ENCODE data around the gene FBLN2.

The FBLN2 gene

DNA sequence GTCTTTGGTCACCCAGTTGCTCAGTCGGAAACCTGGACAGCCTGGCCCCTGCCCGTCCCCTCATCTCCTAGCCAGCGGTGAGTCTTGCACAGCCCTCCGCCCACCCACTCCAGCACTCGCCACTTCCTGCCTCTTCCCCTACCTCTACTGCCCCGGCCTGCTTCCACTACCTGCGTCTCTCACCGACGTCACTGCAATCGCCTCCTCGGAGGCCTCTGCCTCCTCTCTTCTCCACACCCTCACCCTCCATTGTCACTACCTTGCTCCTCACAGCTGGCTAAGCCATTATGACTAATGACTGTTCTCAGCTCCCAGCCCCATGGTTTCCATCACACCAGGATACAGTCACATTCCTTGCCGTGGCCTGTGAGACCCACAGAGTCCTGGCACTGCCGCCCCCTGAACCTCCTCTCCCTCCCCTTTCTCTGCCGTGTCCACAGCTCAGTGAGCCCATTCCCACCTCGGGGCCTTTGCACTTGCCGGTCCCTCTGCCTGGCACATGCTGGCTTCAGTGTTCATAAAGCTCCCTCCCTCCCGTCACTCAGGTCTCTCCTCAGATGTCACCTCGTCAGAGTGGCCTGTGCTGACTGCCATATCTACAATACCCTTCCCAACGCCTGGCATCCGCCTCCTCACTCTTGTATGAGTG, 104.8 kb downstream of the FBLN2 start:
- Histone ChIP-seq H3K4me2 (ENCODE audit: insufficient read depth, low read length) (no peak overlapping the region), H3K9ac (ENCODE audit: low read depth, low read length) (no peak overlapping the region), H3K79me2 (ENCODE audit: insufficient read depth, low read length) (no peaks in the 10 kb centered on the region), H3K27ac (ENCODE audit: low read length) (no peak overlapping the region), H3K4me1 (ENCODE audit: insufficient read depth, low read length) (peaks cover 13% of the 10 kb centered on the region), H3K27me3 (ENCODE audit: insufficient read depth, low read length, poor library complexity) (no peaks in the 10 kb centered on the region), H3K4me3 (ENCODE audit: low read depth in 1 of 2, low read length in 2 of 2) (no peak overlapping the region), H2AFZ (ENCODE audit: low read depth, low read length) (no peak overlapping the region), H4K20me1 (ENCODE audit: insufficient read depth, low read length) (0 out of 2 replicates have a peak, but pooled peaks cover 2% of the 10 kb centered on the region), H3K9me3 (ENCODE audit: insufficient read depth, low read length, severe bottlenecking) (no peaks in the 10 kb centered on the region), H3K36me3 (ENCODE audit: insufficient read depth, low read length) (no peaks in the 10 kb centered on the region)
- TF ChIP-seq, protein P1, sequence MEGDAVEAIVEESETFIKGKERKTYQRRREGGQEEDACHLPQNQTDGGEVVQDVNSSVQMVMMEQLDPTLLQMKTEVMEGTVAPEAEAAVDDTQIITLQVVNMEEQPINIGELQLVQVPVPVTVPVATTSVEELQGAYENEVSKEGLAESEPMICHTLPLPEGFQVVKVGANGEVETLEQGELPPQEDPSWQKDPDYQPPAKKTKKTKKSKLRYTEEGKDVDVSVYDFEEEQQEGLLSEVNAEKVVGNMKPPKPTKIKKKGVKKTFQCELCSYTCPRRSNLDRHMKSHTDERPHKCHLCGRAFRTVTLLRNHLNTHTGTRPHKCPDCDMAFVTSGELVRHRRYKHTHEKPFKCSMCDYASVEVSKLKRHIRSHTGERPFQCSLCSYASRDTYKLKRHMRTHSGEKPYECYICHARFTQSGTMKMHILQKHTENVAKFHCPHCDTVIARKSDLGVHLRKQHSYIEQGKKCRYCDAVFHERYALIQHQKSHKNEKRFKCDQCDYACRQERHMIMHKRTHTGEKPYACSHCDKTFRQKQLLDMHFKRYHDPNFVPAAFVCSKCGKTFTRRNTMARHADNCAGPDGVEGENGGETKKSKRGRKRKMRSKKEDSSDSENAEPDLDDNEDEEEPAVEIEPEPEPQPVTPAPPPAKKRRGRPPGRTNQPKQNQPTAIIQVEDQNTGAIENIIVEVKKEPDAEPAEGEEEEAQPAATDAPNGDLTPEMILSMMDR (IDR thresholded peaks at IDR 0.05; ENCODE audit: borderline replicate concordance, extremely low read depth, low read length, poor library complexity, severe bottlenecking), result no peak
- no peak for TF ChIP-seq EZH2 (IDR thresholded peaks at IDR 0.05; ENCODE audit: borderline replicate concordance, low read depth, low read length, severe bottlenecking)
- no peak for ATAC-seq (ENCODE audit: insufficient read depth, low read depth)
- DNase-seq, result no peak

DNA sequence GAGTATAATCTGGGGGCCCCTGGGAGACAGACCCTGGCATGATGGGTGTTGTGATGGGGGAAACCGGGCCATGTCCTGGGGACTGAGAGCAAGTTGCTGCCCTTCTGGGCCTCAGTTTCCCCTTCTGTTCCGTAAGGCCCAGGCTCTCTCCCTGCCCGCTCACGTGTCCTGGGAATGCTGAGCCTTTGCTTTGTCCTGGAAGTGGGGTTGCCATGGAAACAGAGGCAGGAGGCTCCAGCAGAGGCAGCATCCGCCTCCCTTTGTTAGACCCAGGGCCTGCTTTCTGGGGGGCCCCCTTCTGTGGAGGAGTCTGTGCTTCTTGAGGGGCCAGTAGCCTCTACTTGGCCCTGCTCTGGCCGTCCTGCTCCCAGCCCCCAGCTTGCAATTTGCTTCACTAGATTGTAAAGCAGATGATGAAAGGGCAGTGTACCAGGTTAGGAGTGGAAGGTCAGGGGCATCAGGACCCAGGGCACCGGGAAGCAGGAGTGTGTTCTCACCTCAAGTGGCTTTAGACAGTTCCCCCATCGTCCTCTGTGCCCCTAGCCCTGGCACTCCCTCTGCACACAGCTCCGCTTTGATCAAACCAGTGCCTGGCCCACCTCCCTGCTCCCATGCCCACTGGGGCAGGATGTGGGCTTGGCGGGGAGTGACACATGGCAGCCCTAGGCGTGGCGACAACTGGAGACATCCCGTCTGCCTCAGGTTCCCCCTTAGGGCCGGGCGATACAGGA, 105.6 kb downstream of the FBLN2 start:
- Histone ChIP-seq H3K27me3 (ENCODE audit: insufficient read depth, low read length, poor library complexity) (no peaks in the 10 kb centered on the region), H3K36me3 (ENCODE audit: insufficient read depth, low read length) (no peaks in the 10 kb centered on the region), H3K27ac (ENCODE audit: low read length) (no peak overlapping the region), H2AFZ (ENCODE audit: low read depth, low read length) (no peak overlapping the region), H3K9me3 (ENCODE audit: insufficient read depth, low read length, severe bottlenecking) (no peaks in the 10 kb centered on the region), H3K4me2 (ENCODE audit: insufficient read depth, low read length) (no peak overlapping the region), H3K79me2 (ENCODE audit: insufficient read depth, low read length) (no peaks in the 10 kb centered on the region), H3K4me1 (ENCODE audit: insufficient read depth, low read length) (peaks cover 13% of the 10 kb centered on the region), H4K20me1 (ENCODE audit: insufficient read depth, low read length) (0 out of 2 replicates have a peak, but pooled peaks cover 2% of the 10 kb centered on the region), H3K9ac (ENCODE audit: low read depth, low read length) (no peak overlapping the region), H3K4me3 (ENCODE audit: low read depth in 1 of 2, low read length in 2 of 2) (no peak overlapping the region)
- TF ChIP-seq, protein P1 (IDR thresholded peaks at IDR 0.05; ENCODE audit: borderline replicate concordance, extremely low read depth, low read length, poor library complexity, severe bottlenecking), result no peak
- TF ChIP-seq EZH2 (IDR thresholded peaks at IDR 0.05; ENCODE audit: borderline replicate concordance, low read depth, low read length, severe bottlenecking), result no peak
- ATAC-seq (ENCODE audit: insufficient read depth, low read depth), result peak; percentile 83
- DNase-seq, result peak; percentile 81

DNA sequence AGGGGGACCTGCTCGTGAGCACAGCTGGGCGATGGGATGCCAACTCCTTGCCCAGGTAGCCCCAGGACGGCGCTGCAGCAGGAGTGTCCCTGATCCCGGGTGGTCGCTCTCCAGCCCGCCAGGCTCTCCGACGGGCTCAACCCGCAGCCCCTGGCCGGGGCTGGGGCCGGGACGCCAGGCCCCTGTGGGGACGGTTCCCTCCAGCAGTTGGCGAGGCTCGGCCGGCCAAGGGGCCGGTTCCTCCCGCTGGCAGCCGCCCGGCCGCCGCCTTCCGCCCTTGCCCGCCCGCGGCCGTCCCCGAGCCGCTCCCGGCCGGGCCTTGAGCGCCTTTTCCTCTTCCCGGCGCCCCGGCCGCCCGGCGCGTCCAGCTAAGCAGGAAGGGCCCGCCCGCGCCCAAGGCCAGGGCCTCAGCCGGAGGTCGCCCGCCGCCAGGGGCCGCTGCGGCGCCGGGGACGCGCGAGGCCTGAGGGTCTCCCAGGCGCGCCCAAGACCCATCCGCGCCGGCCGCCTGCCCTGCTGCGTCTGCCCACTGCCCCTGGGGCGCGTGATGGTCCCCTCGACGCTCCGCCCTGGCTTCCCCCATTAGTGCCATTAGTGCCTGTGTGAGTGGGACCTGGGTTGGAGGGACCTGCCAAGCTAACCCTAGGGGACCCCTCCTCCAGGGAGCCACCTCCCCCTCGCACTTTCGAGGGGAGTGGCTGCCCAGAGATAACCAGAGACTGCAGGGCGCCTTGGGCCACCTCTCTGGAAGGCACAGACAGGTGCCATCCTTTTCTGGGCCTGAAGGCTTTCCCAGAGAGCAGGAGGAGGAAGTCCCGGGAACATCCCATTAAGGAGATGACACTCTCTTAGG, 106.4 kb downstream of the FBLN2 start:
- no peaks in the 10 kb centered on the region for H4K20me1 ChIP-seq (ENCODE audit: insufficient read depth, low read length)
- no peak overlapping the region for H2AFZ ChIP-seq (ENCODE audit: low read depth, low read length)
- no peaks in the 10 kb centered on the region for H3K27me3 ChIP-seq (ENCODE audit: insufficient read depth, low read length, poor library complexity)
- TF ChIP-seq EZH2 (IDR thresholded peaks at IDR 0.05; ENCODE audit: borderline replicate concordance, low read depth, low read length, severe bottlenecking), result no peak
- DNase-seq, result no peak
- ATAC-seq (ENCODE audit: insufficient read depth, low read depth), result no peak
- no peak overlapping the region for H3K9ac ChIP-seq (ENCODE audit: low read depth, low read length)
- H3K4me3 ChIP-seq (ENCODE audit: low read depth in 1 of 2, low read length in 2 of 2), result no peak overlapping the region
- H3K27ac ChIP-seq (ENCODE audit: low read length), result no peak overlapping the region
- no peaks in the 10 kb centered on the region for H3K36me3 ChIP-seq (ENCODE audit: insufficient read depth, low read length)
- H3K79me2 ChIP-seq (ENCODE audit: insufficient read depth, low read length), result no peaks in the 10 kb centered on the region
- no peak overlapping the region for H3K4me2 ChIP-seq (ENCODE audit: insufficient read depth, low read length)
- no peaks in the 10 kb centered on the region for H3K9me3 ChIP-seq (ENCODE audit: insufficient read depth, low read length, severe bottlenecking)
- peaks cover 10% of the 10 kb centered on the region for H3K4me1 ChIP-seq (ENCODE audit: insufficient read depth, low read length)
